H1 (cell line): ENCODE results near the gene LBHD1.

Experiments
- CTCF ChIP-seq, 3 experiments: IDR thresholded peaks; 1 replicate in 2 of 3; 2 replicates in 1 of 3; pipeline versions ENCODE4 v1.5.1 to v1.6.1; 2011; ENCODE audit warnings: low read length in 3 of 3, mild to moderate bottlenecking in 3 of 3, inconsistent platforms in 2 of 3, low read depth in 1 of 3, moderate library complexity in 1 of 3; ENCODE audit not compliant: insufficient read depth in 1 of 3; ENCODE audit errors: control extremely low read depth in 1 of 3
- POLR2A ChIP-seq, 2 experiments: IDR thresholded peaks; 1 replicate in 1 of 2; 2 replicates in 1 of 2; pipeline ENCODE4 v1.6.1; 2011; ENCODE audit warnings: low read depth in 2 of 2, low read length in 2 of 2, mild to moderate bottlenecking in 2 of 2; ENCODE audit errors: control extremely low read depth in 1 of 2

GRCh38 chr11:62665599-62666258, 6.3 kb downstream of the LBHD1 start:
- TF ChIP-seq CTCF (IDR thresholded peaks at IDR 0.05; ENCODE audit: control extremely low read depth in 1 of 3, insufficient read depth in 1 of 3, low read depth in 1 of 3, low read length in 3 of 3): no peak
- TF ChIP-seq POLR2A (IDR thresholded peaks at IDR 0.05; ENCODE audit: control extremely low read depth in 1 of 2, low read depth in 2 of 2, low read length in 2 of 2): no peak
